GM23338 (cell line): ENCODE measurements around the gene MERTK. TPM values are rescaled to one million over a fixed set of nuclear protein-coding genes. Genes with fewer than 3 reads are reported as not detected.

Source experiments
- ATAC-seq: fragments of 200-7000 bp; cut with Tn5 transposase; 3 replicates; pipeline ENCODE4 v1.9.1; 2020
- DNase-seq: peaks from one replicate; pipeline ENCODE4 v3.0.0-alpha.2; 2015; ENCODE audit warnings: low spot score
- H2AFZ ChIP-seq: fragments of 200-600 bp; sonication (generic); 2 replicates; pipeline ENCODE4 v1.8.0; 2016; ENCODE audit warnings: antibody characterized with exemption, mild to moderate bottlenecking, moderate library complexity
- H3F3A ChIP-seq: fragments of 200-600 bp; sonication (generic); replicated peaks from 2 replicates; pipeline ENCODE4 v1.8.0; 2017; ENCODE audit warnings: antibody characterized with exemption, mixed run types, low read depth
- H3K27ac ChIP-seq: fragments of 200-600 bp; sonication (generic); 2 replicates; pipeline ENCODE4 v1.6.1; 2016; ENCODE audit warnings: low read depth
- H3K27me3 ChIP-seq: fragments of 200-600 bp; sonication (generic); 2 replicates; pipeline ENCODE4 v1.8.0; 2016; ENCODE audit warnings: mild to moderate bottlenecking, mixed run types, moderate library complexity; ENCODE audit not compliant: insufficient read depth
- H3K36me3 ChIP-seq: fragments of 200-600 bp; sonication (generic); 2 replicates; pipeline ENCODE4 v1.8.0; 2016; ENCODE audit warnings: mild to moderate bottlenecking; ENCODE audit not compliant: insufficient read depth
- H3K4me1 ChIP-seq: fragments of 200-600 bp; sonication (generic); 2 replicates; pipeline ENCODE4 v1.8.0; 2016; ENCODE audit warnings: mild to moderate bottlenecking, moderate library complexity; ENCODE audit not compliant: insufficient read depth
- H3K4me2 ChIP-seq: fragments of 200-600 bp; sonication (generic); 2 replicates; pipeline ENCODE4 v1.7.1; 2017; ENCODE audit warnings: mixed run types
- H3K4me3 ChIP-seq: fragments of 200-600 bp; sonication (generic); 2 replicates; pipeline ENCODE4 v1.6.1; 2016; ENCODE audit warnings: mixed run types
- H3K79me2 ChIP-seq: fragments of 200-600 bp; sonication (generic); replicated peaks from 2 replicates; pipeline ENCODE4 v1.8.0; 2017; ENCODE audit warnings: mild to moderate bottlenecking; ENCODE audit not compliant: insufficient read depth
- H3K9me2 ChIP-seq: fragments of 200-600 bp; sonication (generic); 2 replicates; pipeline ENCODE4 v1.8.0; 2017; ENCODE audit not compliant: insufficient read depth
- H4K20me1 ChIP-seq: fragments of 200-600 bp; sonication (generic); replicated peaks from 2 replicates; pipeline ENCODE4 v1.8.0; 2017; ENCODE audit warnings: mild to moderate bottlenecking; ENCODE audit not compliant: insufficient read depth
- H3K27ac Mint-ChIP-seq: 2 replicates; pipeline ENCODE4 v1.8.0; 2020; ENCODE audit warnings: inconsistent platforms, mild to moderate bottlenecking, moderate library complexity, mixed read lengths
- H3K27me3 Mint-ChIP-seq: 3 replicates; pipeline ENCODE4 v1.8.0; 2022; ENCODE audit warnings: low read depth, mild to moderate bottlenecking, moderate library complexity, mixed read lengths, inconsistent platforms; ENCODE audit not compliant: insufficient read depth, poor library complexity
- H3K36me3 Mint-ChIP-seq: 3 replicates; pipeline ENCODE4 v1.8.0; 2021; ENCODE audit warnings: low read depth, mild to moderate bottlenecking, inconsistent platforms, moderate library complexity, mixed read lengths
- H3K4me1 Mint-ChIP-seq: 3 replicates; pipeline ENCODE4 v1.8.0; 2020; ENCODE audit warnings: mild to moderate bottlenecking, inconsistent platforms, mixed read lengths
- H3K4me3 Mint-ChIP-seq: 3 replicates; pipeline ENCODE4 v1.8.0; 2021; ENCODE audit warnings: moderate library complexity, mild to moderate bottlenecking, inconsistent platforms, mixed read lengths
- H3K9me3 Mint-ChIP-seq: 3 replicates; pipeline ENCODE4 v1.8.0; 2020; ENCODE audit warnings: moderate library complexity, mild to moderate bottlenecking, inconsistent platforms, mixed read lengths
- CTCF ChIP-seq, 2 experiments: fragments of 200-600 bp in 1 of 2; sonication (generic) in 1 of 2; conservative IDR thresholded peaks; 2 replicates each; pipeline versions ENCODE4 v1.5.1 to v1.6.1; 2016 to 2017; ENCODE audit warnings: antibody characterized with exemption in 2 of 2, low read depth in 2 of 2, mild to moderate bottlenecking in 2 of 2, moderate library complexity in 1 of 2
- ETS1 ChIP-seq: IDR thresholded peaks from 2 replicates; pipeline ENCODE4 v1.6.1; 2016; ENCODE audit warnings: antibody characterized with exemption
- EZH2 ChIP-seq: fragments of 200-600 bp; sonication (generic); IDR thresholded peaks from one replicate; pipeline ENCODE4 v1.8.0; 2017; ENCODE audit warnings: antibody characterized with exemption, mild to moderate bottlenecking, low read depth; ENCODE audit not compliant: unreplicated experiment
- EZH2phosphoT487 ChIP-seq: fragments of 200-600 bp; sonication (generic); IDR thresholded peaks from one replicate; pipeline ENCODE4 v1.8.1; 2018; ENCODE audit warnings: antibody characterized with exemption; ENCODE audit not compliant: unreplicated experiment
- JUNB ChIP-seq: IDR thresholded peaks from one replicate; pipeline ENCODE4 v1.6.1; 2016; ENCODE audit warnings: antibody characterized with exemption; ENCODE audit not compliant: unreplicated experiment
- NANOG ChIP-seq: IDR thresholded peaks from 2 replicates; pipeline ENCODE4 v1.6.1; 2016; ENCODE audit warnings: antibody characterized with exemption, borderline replicate concordance
- POLR2AphosphoS5 ChIP-seq: IDR thresholded peaks from 2 replicates; pipeline ENCODE4 v1.6.1; 2016; ENCODE audit warnings: antibody characterized with exemption, low read depth
- ZNF114 ChIP-seq: fragments of 250-450 bp; sonication (Bioruptor Pico); IDR thresholded peaks from 2 replicates; pipeline ENCODE4 v1.5.0; 2020; ENCODE audit warnings: mild to moderate bottlenecking, moderate library complexity
- ZNF331 ChIP-seq: fragments of 250-450 bp; sonication (Bioruptor Pico); IDR thresholded peaks from 2 replicates; pipeline ENCODE4 v1.5.0; 2020; ENCODE audit warnings: low read depth, mild to moderate bottlenecking, moderate library complexity
- polyA plus RNA-seq: library from polyadenylated mRNA; unstranded; fragments of >200 nt; fragmentation: Nextera tagmentation; extraction: Ambion mirVana; gene quantifications from 2 replicates; pipeline ENCODE4 v1.2.1, GENCODE V29; 2016
- total RNA-seq: library from RNA; depleted of rRNA; stranded (reverse); fragments of >200 nt; shearing (Covaris generic); gene quantifications from 2 replicates; pipeline ENCODE4 v1.2.3, GENCODE V29; 2014
- TF ChIP-seq, protein P1 (sequence below): IDR thresholded peaks from one replicate; pipeline ENCODE4 v1.6.1; 2018; ENCODE audit warnings: antibody characterized with exemption; ENCODE audit not compliant: unreplicated experiment
- TF ChIP-seq, protein P2 (sequence below): fragments of 250-450 bp; sonication (Bioruptor Pico); IDR thresholded peaks from 2 replicates; pipeline ENCODE4 v1.5.0; 2020; ENCODE audit warnings: mild to moderate bottlenecking, moderate library complexity

The MERTK gene
- total and polyA plus RNA-seq, 2 experiments from 2014 or later: 3.0 to 9.0 TPM

- TF ChIP-seq EZH2: no peak
- TF ChIP-seq POLR2AphosphoS5: no peak
- TF ChIP-seq ZNF331: no peak
- TF ChIP-seq ZNF114 (CRISPR knock-in tag): no peak
- TF ChIP-seq, protein P1, sequence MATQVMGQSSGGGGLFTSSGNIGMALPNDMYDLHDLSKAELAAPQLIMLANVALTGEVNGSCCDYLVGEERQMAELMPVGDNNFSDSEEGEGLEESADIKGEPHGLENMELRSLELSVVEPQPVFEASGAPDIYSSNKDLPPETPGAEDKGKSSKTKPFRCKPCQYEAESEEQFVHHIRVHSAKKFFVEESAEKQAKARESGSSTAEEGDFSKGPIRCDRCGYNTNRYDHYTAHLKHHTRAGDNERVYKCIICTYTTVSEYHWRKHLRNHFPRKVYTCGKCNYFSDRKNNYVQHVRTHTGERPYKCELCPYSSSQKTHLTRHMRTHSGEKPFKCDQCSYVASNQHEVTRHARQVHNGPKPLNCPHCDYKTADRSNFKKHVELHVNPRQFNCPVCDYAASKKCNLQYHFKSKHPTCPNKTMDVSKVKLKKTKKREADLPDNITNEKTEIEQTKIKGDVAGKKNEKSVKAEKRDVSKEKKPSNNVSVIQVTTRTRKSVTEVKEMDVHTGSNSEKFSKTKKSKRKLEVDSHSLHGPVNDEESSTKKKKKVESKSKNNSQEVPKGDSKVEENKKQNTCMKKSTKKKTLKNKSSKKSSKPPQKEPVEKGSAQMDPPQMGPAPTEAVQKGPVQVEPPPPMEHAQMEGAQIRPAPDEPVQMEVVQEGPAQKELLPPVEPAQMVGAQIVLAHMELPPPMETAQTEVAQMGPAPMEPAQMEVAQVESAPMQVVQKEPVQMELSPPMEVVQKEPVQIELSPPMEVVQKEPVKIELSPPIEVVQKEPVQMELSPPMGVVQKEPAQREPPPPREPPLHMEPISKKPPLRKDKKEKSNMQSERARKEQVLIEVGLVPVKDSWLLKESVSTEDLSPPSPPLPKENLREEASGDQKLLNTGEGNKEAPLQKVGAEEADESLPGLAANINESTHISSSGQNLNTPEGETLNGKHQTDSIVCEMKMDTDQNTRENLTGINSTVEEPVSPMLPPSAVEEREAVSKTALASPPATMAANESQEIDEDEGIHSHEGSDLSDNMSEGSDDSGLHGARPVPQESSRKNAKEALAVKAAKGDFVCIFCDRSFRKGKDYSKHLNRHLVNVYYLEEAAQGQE: no peak
- TF ChIP-seq JUNB: no peak
- no peak for TF ChIP-seq EZH2phosphoT487
- no peak for TF ChIP-seq CTCF (conservative IDR thresholded peaks at IDR 0.05; ENCODE audit: low read depth in 2 of 2)
- TF ChIP-seq, protein P2, sequence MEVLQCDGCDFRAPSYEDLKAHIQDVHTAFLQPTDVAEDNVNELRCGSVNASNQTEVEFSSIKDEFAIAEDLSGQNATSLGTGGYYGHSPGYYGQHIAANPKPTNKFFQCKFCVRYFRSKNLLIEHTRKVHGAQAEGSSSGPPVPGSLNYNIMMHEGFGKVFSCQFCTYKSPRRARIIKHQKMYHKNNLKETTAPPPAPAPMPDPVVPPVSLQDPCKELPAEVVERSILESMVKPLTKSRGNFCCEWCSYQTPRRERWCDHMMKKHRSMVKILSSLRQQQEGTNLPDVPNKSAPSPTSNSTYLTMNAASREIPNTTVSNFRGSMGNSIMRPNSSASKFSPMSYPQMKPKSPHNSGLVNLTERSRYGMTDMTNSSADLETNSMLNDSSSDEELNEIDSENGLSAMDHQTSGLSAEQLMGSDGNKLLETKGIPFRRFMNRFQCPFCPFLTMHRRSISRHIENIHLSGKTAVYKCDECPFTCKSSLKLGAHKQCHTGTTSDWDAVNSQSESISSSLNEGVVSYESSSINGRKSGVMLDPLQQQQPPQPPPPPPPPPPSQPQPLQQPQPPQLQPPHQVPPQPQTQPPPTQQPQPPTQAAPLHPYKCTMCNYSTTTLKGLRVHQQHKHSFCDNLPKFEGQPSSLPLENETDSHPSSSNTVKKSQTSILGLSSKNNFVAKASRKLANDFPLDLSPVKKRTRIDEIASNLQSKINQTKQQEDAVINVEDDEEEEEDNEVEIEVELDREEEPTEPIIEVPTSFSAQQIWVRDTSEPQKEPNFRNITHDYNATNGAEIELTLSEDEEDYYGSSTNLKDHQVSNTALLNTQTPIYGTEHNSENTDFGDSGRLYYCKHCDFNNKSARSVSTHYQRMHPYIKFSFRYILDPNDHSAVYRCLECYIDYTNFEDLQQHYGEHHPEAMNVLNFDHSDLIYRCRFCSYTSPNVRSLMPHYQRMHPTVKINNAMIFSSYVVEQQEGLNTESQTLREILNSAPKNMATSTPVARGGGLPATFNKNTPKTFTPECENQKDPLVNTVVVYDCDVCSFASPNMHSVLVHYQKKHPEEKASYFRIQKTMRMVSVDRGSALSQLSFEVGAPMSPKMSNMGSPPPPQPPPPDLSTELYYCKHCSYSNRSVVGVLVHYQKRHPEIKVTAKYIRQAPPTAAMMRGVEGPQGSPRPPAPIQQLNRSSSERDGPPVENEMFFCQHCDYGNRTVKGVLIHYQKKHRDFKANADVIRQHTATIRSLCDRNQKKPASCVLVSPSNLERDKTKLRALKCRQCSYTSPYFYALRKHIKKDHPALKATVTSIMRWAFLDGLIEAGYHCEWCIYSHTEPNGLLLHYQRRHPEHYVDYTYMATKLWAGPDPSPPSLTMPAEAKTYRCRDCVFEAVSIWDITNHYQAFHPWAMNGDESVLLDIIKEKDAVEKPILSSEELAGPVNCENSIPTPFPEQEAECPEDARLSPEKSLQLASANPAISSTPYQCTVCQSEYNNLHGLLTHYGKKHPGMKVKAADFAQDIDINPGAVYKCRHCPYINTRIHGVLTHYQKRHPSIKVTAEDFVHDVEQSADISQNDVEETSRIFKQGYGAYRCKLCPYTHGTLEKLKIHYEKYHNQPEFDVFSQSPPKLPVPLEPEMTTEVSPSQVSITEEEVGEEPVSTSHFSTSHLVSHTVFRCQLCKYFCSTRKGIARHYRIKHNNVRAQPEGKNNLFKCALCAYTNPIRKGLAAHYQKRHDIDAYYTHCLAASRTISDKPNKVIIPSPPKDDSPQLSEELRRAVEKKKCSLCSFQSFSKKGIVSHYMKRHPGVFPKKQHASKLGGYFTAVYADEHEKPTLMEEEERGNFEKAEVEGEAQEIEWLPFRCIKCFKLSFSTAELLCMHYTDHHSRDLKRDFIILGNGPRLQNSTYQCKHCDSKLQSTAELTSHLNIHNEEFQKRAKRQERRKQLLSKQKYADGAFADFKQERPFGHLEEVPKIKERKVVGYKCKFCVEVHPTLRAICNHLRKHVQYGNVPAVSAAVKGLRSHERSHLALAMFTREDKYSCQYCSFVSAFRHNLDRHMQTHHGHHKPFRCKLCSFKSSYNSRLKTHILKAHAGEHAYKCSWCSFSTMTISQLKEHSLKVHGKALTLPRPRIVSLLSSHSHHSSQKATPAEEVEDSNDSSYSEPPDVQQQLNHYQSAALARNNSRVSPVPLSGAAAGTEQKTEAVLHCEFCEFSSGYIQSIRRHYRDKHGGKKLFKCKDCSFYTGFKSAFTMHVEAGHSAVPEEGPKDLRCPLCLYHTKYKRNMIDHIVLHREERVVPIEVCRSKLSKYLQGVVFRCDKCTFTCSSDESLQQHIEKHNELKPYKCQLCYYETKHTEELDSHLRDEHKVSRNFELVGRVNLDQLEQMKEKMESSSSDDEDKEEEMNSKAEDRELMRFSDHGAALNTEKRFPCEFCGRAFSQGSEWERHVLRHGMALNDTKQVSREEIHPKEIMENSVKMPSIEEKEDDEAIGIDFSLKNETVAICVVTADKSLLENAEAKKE: no peak
- no peak for TF ChIP-seq NANOG
- TF ChIP-seq ETS1: no peak
- Histone ChIP-seq H3K27ac (0 out of 2 replicates have a peak overlapping the region, but pooled peaks have one; percentile 23), H3F3A (no peaks in the 10 kb centered on the region), H3K4me3 (no peak overlapping the region), H3K79me2 (no peaks in the 10 kb centered on the region), H3K4me1 (no peaks in the 10 kb centered on the region), H2AFZ (no peak overlapping the region), H3K36me3 (no peaks in the 10 kb centered on the region), H3K4me2 (no peak overlapping the region), H4K20me1 (no peaks in the 10 kb centered on the region; the same call in 1 of the 2 replicates), H3K9me2 (no peaks in the 10 kb centered on the region), H3K27me3 (no peaks in the 10 kb centered on the region)
- no peaks in the 10 kb centered on the region; the same call in 2 of the 3 replicates for H3K36me3 Mint-ChIP-seq
- no peaks in the 10 kb centered on the region for H3K9me3 Mint-ChIP-seq
- peak overlapping the region; percentile 39; the same call in 1 of the 2 replicates for H3K27ac Mint-ChIP-seq
- H3K27me3 Mint-ChIP-seq: peaks cover 3% of the 10 kb centered on the region
- H3K4me3 Mint-ChIP-seq: no peak overlapping the region
- H3K4me1 Mint-ChIP-seq: no peaks in the 10 kb centered on the region
- DNase-seq: no peak
- ATAC-seq: no peak
These were observed 109.1 kb downstream of the MERTK start for GRCh38 chr2:112007493-112007892.
